ENCODE data around the gene PRR7.
A peak's percentile ranks its signal among the peaks of the same experiment; 100 is the strongest.

The PRR7 gene

DNA sequence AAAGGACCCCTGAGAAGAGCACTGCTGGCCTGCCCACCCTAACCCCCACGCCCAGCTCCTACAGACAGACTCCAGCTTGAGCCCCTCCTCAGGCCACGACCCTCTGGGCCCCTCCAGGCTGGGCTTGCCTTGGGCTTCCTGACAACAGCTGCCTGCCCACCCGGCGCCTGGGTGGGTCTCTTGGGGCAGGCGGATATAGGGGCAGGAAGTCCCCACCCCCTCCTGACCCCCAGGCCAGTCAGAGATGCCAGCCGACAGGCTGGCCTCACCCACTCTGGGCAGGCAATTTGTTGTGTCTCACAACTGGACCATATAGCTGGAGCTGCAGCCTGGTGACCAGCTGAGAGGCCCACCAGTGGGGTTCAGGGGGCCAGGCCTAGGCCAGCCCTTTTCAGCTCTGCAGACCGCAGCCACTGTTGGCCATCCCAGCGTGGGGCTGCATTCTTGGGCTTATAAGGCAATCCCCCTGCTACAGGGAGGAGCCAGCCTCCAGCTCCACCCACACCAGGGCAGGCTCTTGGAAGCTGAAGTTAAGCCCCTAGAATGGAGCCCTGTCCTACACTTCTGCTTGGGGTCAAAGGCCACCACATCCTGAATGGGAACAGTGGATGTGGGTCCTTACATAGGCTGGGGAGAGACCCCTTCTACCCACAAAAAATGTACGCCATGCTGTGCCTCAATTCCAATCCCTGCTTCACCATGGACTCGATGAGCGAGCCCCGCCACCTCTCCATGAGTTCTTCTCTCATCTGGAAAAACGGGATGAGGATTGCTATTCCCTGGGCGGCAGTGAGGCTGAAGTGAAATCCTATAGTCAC, 48.8 kb downstream of the PRR7 start:
- no peak for TF ChIP-seq EZH2phosphoT487 (IDR thresholded peaks at IDR 0.05; ENCODE audit: low read length)
- TF ChIP-seq, protein P1, sequence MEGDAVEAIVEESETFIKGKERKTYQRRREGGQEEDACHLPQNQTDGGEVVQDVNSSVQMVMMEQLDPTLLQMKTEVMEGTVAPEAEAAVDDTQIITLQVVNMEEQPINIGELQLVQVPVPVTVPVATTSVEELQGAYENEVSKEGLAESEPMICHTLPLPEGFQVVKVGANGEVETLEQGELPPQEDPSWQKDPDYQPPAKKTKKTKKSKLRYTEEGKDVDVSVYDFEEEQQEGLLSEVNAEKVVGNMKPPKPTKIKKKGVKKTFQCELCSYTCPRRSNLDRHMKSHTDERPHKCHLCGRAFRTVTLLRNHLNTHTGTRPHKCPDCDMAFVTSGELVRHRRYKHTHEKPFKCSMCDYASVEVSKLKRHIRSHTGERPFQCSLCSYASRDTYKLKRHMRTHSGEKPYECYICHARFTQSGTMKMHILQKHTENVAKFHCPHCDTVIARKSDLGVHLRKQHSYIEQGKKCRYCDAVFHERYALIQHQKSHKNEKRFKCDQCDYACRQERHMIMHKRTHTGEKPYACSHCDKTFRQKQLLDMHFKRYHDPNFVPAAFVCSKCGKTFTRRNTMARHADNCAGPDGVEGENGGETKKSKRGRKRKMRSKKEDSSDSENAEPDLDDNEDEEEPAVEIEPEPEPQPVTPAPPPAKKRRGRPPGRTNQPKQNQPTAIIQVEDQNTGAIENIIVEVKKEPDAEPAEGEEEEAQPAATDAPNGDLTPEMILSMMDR (IDR thresholded peaks at IDR 0.05; ENCODE audit: low read length): no peak
- TF ChIP-seq EZH2 (optimal IDR thresholded peaks at IDR 0.05; ENCODE audit: low read depth, low read length): no peak
- Histone ChIP-seq H3K4me3 (ENCODE audit: low read length) (no peak overlapping the region), H3K9ac (ENCODE audit: low read length) (no peak overlapping the region), H3K36me3 (replicated peaks; ENCODE audit: insufficient read depth, low read length) (no peaks in the 10 kb centered on the region), H2AFZ (ENCODE audit: low read length) (no peak overlapping the region), H3K27ac (ENCODE audit: low read length) (no peak overlapping the region), H3K79me2 (ENCODE audit: low read length) (no peaks in the 10 kb centered on the region), H3K4me2 (ENCODE audit: low read depth, low read length) (no peak overlapping the region), H4K20me1 (ENCODE audit: insufficient read depth, low read length) (no peaks in the 10 kb centered on the region), H3K4me1 (ENCODE audit: low read length) (peaks cover 5% of the 10 kb centered on the region), H3F3A (ENCODE audit: insufficient read depth, low read length) (no peaks in the 10 kb centered on the region), H3K9me2 (replicated peaks; ENCODE audit: insufficient read depth, low read length) (no peaks in the 10 kb centered on the region), H3K9me3 (replicated peaks; ENCODE audit: insufficient read depth, low read length) (no peaks in the 10 kb centered on the region), H3K27me3 (replicated peaks; ENCODE audit: insufficient read depth, low read length) (peaks cover 21% of the 10 kb centered on the region)
- DNase-seq: no peak

DNA sequence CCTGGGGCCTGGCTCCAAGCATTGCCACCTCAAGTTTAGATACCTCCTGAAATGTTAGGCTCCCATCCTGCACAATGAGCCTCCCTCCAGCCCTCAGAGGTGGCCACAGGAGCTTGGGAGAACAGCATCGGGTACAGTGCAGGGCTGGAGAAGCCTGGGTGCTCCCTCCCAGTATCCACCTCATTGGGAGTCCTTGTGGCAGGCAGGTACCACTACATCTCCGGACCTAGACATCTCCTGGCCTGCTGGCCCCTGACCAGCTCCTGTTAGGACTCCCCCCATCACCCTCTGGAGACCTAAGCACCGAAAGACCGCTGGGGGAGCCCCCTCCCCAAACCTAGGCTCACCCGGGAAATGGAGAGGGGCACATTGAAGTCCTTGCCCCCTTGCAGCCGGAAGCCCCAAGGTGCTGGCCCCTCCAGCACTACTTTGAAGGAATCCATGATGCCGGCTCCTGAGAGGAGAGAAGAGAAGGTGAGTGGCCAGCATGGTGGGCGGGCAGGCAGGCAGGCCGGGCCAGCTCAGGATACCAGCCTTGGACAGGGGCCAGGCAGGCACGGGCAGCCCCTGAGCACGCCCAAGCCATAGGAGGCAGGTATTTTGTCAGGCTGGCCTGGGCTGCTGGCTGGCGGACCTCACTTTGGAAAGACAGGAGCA, 49.6 kb downstream of the PRR7 start:
- no peak overlapping the region for H3K9ac ChIP-seq (ENCODE audit: low read length)
- H3K4me2 ChIP-seq (ENCODE audit: low read depth, low read length): peak overlapping the region; percentile 27; the same call in 1 of the 2 replicates
- no peaks in the 10 kb centered on the region for H3K9me2 ChIP-seq (replicated peaks; ENCODE audit: insufficient read depth, low read length)
- no peaks in the 10 kb centered on the region for H3F3A ChIP-seq (ENCODE audit: insufficient read depth, low read length)
- H3K27ac ChIP-seq (ENCODE audit: low read length): no peak overlapping the region
- peaks cover 5% of the 10 kb centered on the region for H3K4me1 ChIP-seq (ENCODE audit: low read length)
- peaks cover 21% of the 10 kb centered on the region for H3K27me3 ChIP-seq (replicated peaks; ENCODE audit: insufficient read depth, low read length)
- DNase-seq: no peak
- TF ChIP-seq, protein P1 (IDR thresholded peaks at IDR 0.05; ENCODE audit: low read length): peak; percentile 22; the same call in 1 of the 2 replicates
- TF ChIP-seq EZH2 (optimal IDR thresholded peaks at IDR 0.05; ENCODE audit: low read depth, low read length): no peak
- no peak overlapping the region for H3K4me3 ChIP-seq (ENCODE audit: low read length)
- no peaks in the 10 kb centered on the region for H3K36me3 ChIP-seq (replicated peaks; ENCODE audit: insufficient read depth, low read length)
- H3K9me3 ChIP-seq (replicated peaks; ENCODE audit: insufficient read depth, low read length): no peaks in the 10 kb centered on the region
- no peaks in the 10 kb centered on the region for H4K20me1 ChIP-seq (ENCODE audit: insufficient read depth, low read length)
- no peak overlapping the region for H2AFZ ChIP-seq (ENCODE audit: low read length)
- no peaks in the 10 kb centered on the region for H3K79me2 ChIP-seq (ENCODE audit: low read length)

DNA sequence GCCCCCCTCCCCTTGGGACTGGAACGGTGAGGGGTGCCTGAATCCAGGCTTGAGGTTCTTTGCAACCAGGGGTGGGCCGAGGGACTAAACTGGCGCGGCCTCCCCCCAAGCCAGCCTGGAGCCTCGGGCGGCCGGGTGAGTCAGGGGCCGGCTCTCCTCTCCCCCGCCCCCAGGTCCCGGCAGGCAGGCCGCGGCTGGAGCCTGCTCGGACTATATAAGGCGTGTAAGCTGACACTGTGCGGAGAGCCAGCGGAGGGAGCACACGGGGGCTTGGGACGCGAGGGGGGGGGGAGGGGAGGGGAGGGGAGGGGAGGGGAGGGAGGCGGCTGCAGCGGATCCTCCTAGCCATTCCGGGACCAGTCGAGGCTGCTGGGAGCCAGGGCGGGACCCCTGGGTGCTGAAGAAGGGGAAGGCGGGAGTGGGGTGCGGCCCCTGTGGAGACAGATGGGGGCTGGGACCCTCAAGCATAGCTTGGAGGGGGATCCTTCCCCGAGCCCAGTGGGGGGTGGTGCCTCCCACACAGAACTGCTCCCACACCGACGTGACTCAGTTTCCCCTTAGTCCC, 50.2 kb downstream of the PRR7 start:
- peaks cover 21% of the 10 kb centered on the region for H3K27me3 ChIP-seq (replicated peaks; ENCODE audit: insufficient read depth, low read length)
- no peaks in the 10 kb centered on the region; the same call in 1 of the 2 replicates for H4K20me1 ChIP-seq (ENCODE audit: insufficient read depth, low read length)
- no peaks in the 10 kb centered on the region for H3K79me2 ChIP-seq (ENCODE audit: low read length)
- H3F3A ChIP-seq (ENCODE audit: insufficient read depth, low read length): peaks cover 4% of the 10 kb centered on the region
- H3K9me3 ChIP-seq (replicated peaks; ENCODE audit: insufficient read depth, low read length): no peaks in the 10 kb centered on the region
- peak overlapping the region; percentile 97 for H2AFZ ChIP-seq (ENCODE audit: low read length)
- H3K9ac ChIP-seq (ENCODE audit: low read length): peak overlapping the region; percentile 48; the same call in 1 of the 2 replicates
- H3K36me3 ChIP-seq (replicated peaks; ENCODE audit: insufficient read depth, low read length): no peaks in the 10 kb centered on the region
- H3K27ac ChIP-seq (ENCODE audit: low read length): no peak overlapping the region
- H3K9me2 ChIP-seq (replicated peaks; ENCODE audit: insufficient read depth, low read length): no peaks in the 10 kb centered on the region
- H3K4me1 ChIP-seq (ENCODE audit: low read length): peaks cover 10% of the 10 kb centered on the region
- H3K4me3 ChIP-seq (ENCODE audit: low read length): peak overlapping the region; percentile 76
- TF ChIP-seq EZH2phosphoT487 (IDR thresholded peaks at IDR 0.05; ENCODE audit: low read length): no peak
- DNase-seq: no peak
- H3K4me2 ChIP-seq (ENCODE audit: low read depth, low read length): peak overlapping the region; percentile 100

All from MM.1S (cell line).